Measurements from ENCODE around the gene PTGFR. TPM values are rescaled to one million over a fixed set of nuclear protein-coding genes. Genes with fewer than 3 reads are reported as not detected.

The PTGFR gene
- total and polyA plus RNA-seq, 2 experiments from 2014 or later = 8.3 to 13.3 TPM

DNA sequence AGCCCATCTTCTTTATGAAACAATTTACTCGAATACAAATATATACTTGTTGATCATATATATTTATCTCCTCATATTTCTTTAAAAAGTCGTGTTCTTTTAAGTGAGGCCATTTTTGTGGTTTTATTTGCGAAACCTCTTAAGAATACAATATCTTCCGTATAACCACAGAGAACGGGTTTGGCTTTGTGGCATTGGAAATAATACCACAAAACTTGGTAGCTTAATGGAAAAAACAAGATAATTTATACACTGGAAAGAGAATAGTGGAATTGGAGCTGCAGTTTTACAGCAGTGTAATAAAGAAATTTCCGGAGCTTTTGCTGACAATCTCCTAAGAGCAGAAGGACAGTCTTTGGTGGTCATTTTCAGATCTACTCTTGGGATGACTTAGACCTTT, 29.4 kb downstream of the PTGFR start:
- Histone ChIP-seq H3K9me2 (ENCODE audit: insufficient read depth) (no peaks in the 10 kb centered on the region), H3K27me3 (replicated peaks; ENCODE audit: insufficient read depth) (no peaks in the 10 kb centered on the region), H2AFZ (no peak overlapping the region), H3K4me2 (ENCODE audit: unreplicated experiment) (no peak overlapping the region), H3K27ac (no peak overlapping the region), H3F3A (ENCODE audit: insufficient read depth) (no peaks in the 10 kb centered on the region), H3K79me2 (ENCODE audit: insufficient read depth) (no peaks in the 10 kb centered on the region), H3K4me3 (no peak overlapping the region), H3K4me1 (ENCODE audit: insufficient read depth) (peaks cover 14% of the 10 kb centered on the region), H3K9me3 (ENCODE audit: low read depth) (no peaks in the 10 kb centered on the region), H4K20me1 (ENCODE audit: insufficient read depth) (no peaks in the 10 kb centered on the region), H3K36me3 (ENCODE audit: low read depth) (no peaks in the 10 kb centered on the region), H3K9ac (no peak overlapping the region)
- WGBS, 2 experiments (ENCODE audit: low coverage in 1 of 2, low lambda C conversion rate in 2 of 2, missing lambda C conversion rate in 2 of 2) = 91 to 92% methylated on average over 6 of the region's 6 CpGs
- no peak for DNase-seq
- TF ChIP-seq EZH2phosphoT487 (IDR thresholded peaks at IDR 0.05; ENCODE audit: insufficient read depth, low read depth) (no peak), EZH2 (IDR thresholded peaks at IDR 0.05; ENCODE audit: insufficient read depth, poor library complexity, severe bottlenecking) (no peak)
- in situ Hi-C loops (cut with MboI) = no loop called here

DNA sequence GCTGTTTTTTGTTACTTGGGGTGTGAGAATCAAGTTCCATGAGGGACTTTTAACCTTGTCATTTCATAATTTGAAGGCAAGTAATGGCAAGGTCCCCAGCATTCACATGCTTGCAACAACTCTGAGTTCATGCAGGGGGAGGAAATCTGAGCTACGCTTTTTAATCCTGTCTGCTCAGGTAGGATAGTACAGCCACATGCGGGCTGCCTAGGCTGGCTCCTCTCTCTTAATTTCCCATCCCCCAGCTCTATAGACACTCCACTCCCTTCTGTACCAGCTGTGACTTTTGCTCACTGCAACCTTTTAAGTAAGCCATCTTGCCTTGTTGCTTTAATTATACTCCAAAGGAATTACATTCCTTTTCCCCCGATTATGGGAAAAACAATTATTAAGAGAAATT, 30.1 kb downstream of the PTGFR start:
- in situ Hi-C loops (cut with MboI) = no loop called here
- Histone ChIP-seq H4K20me1 (ENCODE audit: insufficient read depth) (no peaks in the 10 kb centered on the region), H3K27me3 (replicated peaks; ENCODE audit: insufficient read depth) (no peaks in the 10 kb centered on the region), H3K79me2 (ENCODE audit: insufficient read depth) (no peaks in the 10 kb centered on the region), H3F3A (ENCODE audit: insufficient read depth) (no peaks in the 10 kb centered on the region), H3K4me2 (ENCODE audit: unreplicated experiment) (no peak overlapping the region), H3K9ac (no peak overlapping the region), H3K4me1 (ENCODE audit: insufficient read depth) (peaks cover 14% of the 10 kb centered on the region), H3K27ac (no peak overlapping the region), H3K9me2 (ENCODE audit: insufficient read depth) (no peaks in the 10 kb centered on the region), H3K4me3 (no peak overlapping the region), H3K9me3 (ENCODE audit: low read depth) (no peaks in the 10 kb centered on the region), H3K36me3 (ENCODE audit: low read depth) (no peaks in the 10 kb centered on the region), H2AFZ (no peak overlapping the region)
- TF ChIP-seq EZH2phosphoT487 (IDR thresholded peaks at IDR 0.05; ENCODE audit: insufficient read depth, low read depth) (no peak), EZH2 (IDR thresholded peaks at IDR 0.05; ENCODE audit: insufficient read depth, poor library complexity, severe bottlenecking) (no peak)
- DNase-seq = no peak
- 72 to 76% methylated on average over 3 of the region's 3 CpGs for WGBS, 2 experiments (ENCODE audit: low coverage in 1 of 2, low lambda C conversion rate in 2 of 2, missing lambda C conversion rate in 2 of 2)

DNA sequence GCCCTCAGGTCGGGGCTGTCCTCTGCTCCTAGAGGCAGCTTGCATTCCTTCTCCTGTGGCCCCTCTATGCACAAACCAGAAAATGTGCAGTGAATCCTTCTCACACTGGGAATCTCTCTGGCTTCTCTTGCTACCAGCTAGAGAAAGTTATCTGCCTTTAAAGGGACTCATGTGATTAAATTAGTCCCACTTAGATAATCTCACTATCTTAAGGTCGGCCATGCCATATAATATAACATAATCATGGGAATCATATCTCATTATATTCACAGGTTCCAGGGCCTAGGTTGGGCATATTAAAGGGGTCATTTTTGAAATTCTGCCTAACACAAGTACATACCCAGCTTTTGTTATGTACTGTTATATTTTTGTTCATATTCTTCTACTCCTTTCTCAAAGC, 31.4 kb downstream of the PTGFR start:
- in situ Hi-C loops (cut with MboI) = no loop called here
- H3K27ac ChIP-seq = no peak overlapping the region
- H3F3A ChIP-seq (ENCODE audit: insufficient read depth) = no peaks in the 10 kb centered on the region
- no peaks in the 10 kb centered on the region for H3K9me3 ChIP-seq (ENCODE audit: low read depth)
- H3K4me1 ChIP-seq (ENCODE audit: insufficient read depth) = peaks cover 14% of the 10 kb centered on the region
- H3K36me3 ChIP-seq (ENCODE audit: low read depth) = no peaks in the 10 kb centered on the region
- peak overlapping the region; percentile 6 for H3K4me2 ChIP-seq (ENCODE audit: unreplicated experiment)
- no peaks in the 10 kb centered on the region for H4K20me1 ChIP-seq (ENCODE audit: insufficient read depth)
- no peak for TF ChIP-seq EZH2phosphoT487 (IDR thresholded peaks at IDR 0.05; ENCODE audit: insufficient read depth, low read depth)
- TF ChIP-seq EZH2 (IDR thresholded peaks at IDR 0.05; ENCODE audit: insufficient read depth, poor library complexity, severe bottlenecking) = no peak
- no peak overlapping the region for H3K9ac ChIP-seq
- H3K9me2 ChIP-seq (ENCODE audit: insufficient read depth) = no peaks in the 10 kb centered on the region
- H3K4me3 ChIP-seq = peak overlapping the region; percentile 6; the same call in 1 of the 2 replicates
- whole genome bisulfite sequencing, 2 experiments (ENCODE audit: low coverage in 1 of 2, low lambda C conversion rate in 2 of 2, missing lambda C conversion rate in 2 of 2) = 98% methylated on average over 2 of the region's 2 CpGs
- H2AFZ ChIP-seq = peak overlapping the region; percentile 23
- no peaks in the 10 kb centered on the region for H3K27me3 ChIP-seq (replicated peaks; ENCODE audit: insufficient read depth)
- no peak for DNase-seq
- no peaks in the 10 kb centered on the region for H3K79me2 ChIP-seq (ENCODE audit: insufficient read depth)

DNA sequence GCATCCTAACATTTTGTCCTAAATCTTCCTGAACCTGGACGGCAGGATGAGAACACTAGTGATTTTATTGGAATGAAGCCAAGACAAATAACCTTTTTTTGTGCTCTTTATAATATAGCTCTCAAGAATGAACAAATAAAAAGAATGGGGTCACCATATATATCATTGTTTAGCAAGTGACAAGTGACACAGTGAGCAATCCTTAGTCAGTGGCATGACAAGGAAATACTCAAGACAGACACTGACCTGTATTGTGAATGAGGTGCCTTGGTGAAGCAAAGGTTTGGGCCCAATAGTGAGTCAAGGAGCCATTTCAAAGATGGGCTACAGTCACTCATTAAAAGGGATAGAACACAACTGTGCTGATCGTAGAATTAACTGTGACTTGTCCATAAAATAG, 35.7 kb downstream of the PTGFR start:
- no peaks in the 10 kb centered on the region for H4K20me1 ChIP-seq (ENCODE audit: insufficient read depth)
- H2AFZ ChIP-seq = no peak overlapping the region
- H3K4me2 ChIP-seq (ENCODE audit: unreplicated experiment) = no peak overlapping the region
- H3K4me1 ChIP-seq (ENCODE audit: insufficient read depth) = no peaks in the 10 kb centered on the region; the same call in 1 of the 2 replicates
- H3K9me3 ChIP-seq (ENCODE audit: low read depth) = no peaks in the 10 kb centered on the region
- in situ Hi-C loops (cut with MboI) = no loop called here
- H3K36me3 ChIP-seq (ENCODE audit: low read depth) = no peaks in the 10 kb centered on the region
- DNase-seq = no peak
- no peak for TF ChIP-seq EZH2 (IDR thresholded peaks at IDR 0.05; ENCODE audit: insufficient read depth, poor library complexity, severe bottlenecking)
- no peak for TF ChIP-seq EZH2phosphoT487 (IDR thresholded peaks at IDR 0.05; ENCODE audit: insufficient read depth, low read depth)
- H3F3A ChIP-seq (ENCODE audit: insufficient read depth) = no peaks in the 10 kb centered on the region
- no peaks in the 10 kb centered on the region for H3K27me3 ChIP-seq (replicated peaks; ENCODE audit: insufficient read depth)
- no peak overlapping the region for H3K9ac ChIP-seq
- H3K4me3 ChIP-seq = no peak overlapping the region
- 91 to 100% methylated on average over 2 of the region's 2 CpGs for WGBS, 2 experiments (ENCODE audit: low coverage in 1 of 2, low lambda C conversion rate in 2 of 2, missing lambda C conversion rate in 2 of 2)
- no peaks in the 10 kb centered on the region for H3K9me2 ChIP-seq (ENCODE audit: insufficient read depth)
- no peak overlapping the region for H3K27ac ChIP-seq
- H3K79me2 ChIP-seq (ENCODE audit: insufficient read depth) = no peaks in the 10 kb centered on the region

DNA sequence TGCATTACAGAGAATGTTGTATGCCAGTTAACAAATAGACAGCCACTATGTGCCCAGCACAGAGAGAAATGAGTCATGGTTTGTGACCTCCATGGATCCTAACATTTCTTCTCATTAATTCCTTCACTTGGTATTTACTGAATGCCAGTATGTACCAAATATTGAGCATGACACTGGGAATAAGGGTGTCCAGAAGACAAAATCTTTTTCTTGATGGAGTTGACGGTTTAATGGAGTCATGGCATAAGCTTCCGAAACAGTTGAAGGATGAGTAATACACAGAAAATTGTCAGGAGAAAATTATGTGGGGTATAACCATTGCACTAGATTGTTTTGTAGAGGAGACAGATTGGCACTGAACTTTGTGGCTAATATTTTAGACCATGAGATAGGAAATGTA, 36.9 kb downstream of the PTGFR start:
- H3K36me3 ChIP-seq (ENCODE audit: low read depth) = no peaks in the 10 kb centered on the region
- no peak overlapping the region for H3K4me3 ChIP-seq
- no peak overlapping the region for H2AFZ ChIP-seq
- H3K9ac ChIP-seq = no peak overlapping the region
- WGBS, 2 experiments (ENCODE audit: low coverage in 1 of 2, low lambda C conversion rate in 2 of 2, missing lambda C conversion rate in 2 of 2) = 63 to 72% methylated on average over 2 of the region's 2 CpGs
- H3F3A ChIP-seq (ENCODE audit: insufficient read depth) = no peaks in the 10 kb centered on the region
- H3K4me2 ChIP-seq (ENCODE audit: unreplicated experiment) = no peak overlapping the region
- no peaks in the 10 kb centered on the region for H3K27me3 ChIP-seq (replicated peaks; ENCODE audit: insufficient read depth)
- no peaks in the 10 kb centered on the region for H3K9me2 ChIP-seq (ENCODE audit: insufficient read depth)
- no peak for TF ChIP-seq EZH2phosphoT487 (IDR thresholded peaks at IDR 0.05; ENCODE audit: insufficient read depth, low read depth)
- no peak for TF ChIP-seq EZH2 (IDR thresholded peaks at IDR 0.05; ENCODE audit: insufficient read depth, poor library complexity, severe bottlenecking)
- H3K4me1 ChIP-seq (ENCODE audit: insufficient read depth) = no peaks in the 10 kb centered on the region; the same call in 1 of the 2 replicates
- no peaks in the 10 kb centered on the region for H3K9me3 ChIP-seq (ENCODE audit: low read depth)
- no peaks in the 10 kb centered on the region for H3K79me2 ChIP-seq (ENCODE audit: insufficient read depth)
- in situ Hi-C loops (cut with MboI) = no loop called here
- H4K20me1 ChIP-seq (ENCODE audit: insufficient read depth) = no peaks in the 10 kb centered on the region
- DNase-seq = peak; percentile 11
- no peak overlapping the region for H3K27ac ChIP-seq
